NK-92 treated with Interleukin-12 subunit alpha and Interleukin-12 subunit beta, amount 100 ng/mL, for 24 hours (cell line): ENCODE measurements around the gene NTNG1.

Experiments used
- DNase-seq: peaks from one replicate; lab custom pipeline; 2025; lab: John Stamatoyannopoulos, UW

The NTNG1 gene

GRCh38 chr1:107405236-107405635, 264.4 kb downstream of the NTNG1 start:
- no peak for DNase-seq

GRCh38 chr1:107407011-107407410, 266.2 kb downstream of the NTNG1 start:
- DNase-seq = no peak

DNA sequence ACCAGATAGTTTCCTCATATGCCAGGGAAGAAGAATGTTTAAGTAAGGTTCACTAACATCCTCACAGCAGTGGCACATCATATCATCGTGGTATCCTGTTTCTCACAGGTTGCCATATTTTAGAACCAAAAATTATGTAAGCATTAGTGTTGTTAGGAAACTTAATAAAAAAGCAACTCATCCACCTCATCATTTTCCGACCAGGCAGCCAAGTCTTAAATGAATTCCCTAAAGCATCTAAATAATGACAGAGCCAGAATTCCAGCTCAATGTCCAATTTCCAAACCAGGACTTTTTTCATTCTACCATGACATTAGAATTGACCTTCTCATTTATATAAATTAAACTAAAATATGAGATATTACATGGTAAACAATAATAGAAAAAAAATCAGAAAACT, 272.7 kb downstream of the NTNG1 start:
- no peak for DNase-seq

- no peak for DNase-seq
Observed at GRCh38 chr1:107413951-107414350, 273.1 kb downstream of the NTNG1 start.

GRCh38 chr1:107414550-107414949, 273.7 kb downstream of the NTNG1 start:
- no peak for DNase-seq

GRCh38 chr1:107415241-107415640, 274.4 kb downstream of the NTNG1 start:
- DNase-seq = no peak

- DNase-seq = no peak
Observed at GRCh38 chr1:107419003-107419402, 278.2 kb downstream of the NTNG1 start.

DNA sequence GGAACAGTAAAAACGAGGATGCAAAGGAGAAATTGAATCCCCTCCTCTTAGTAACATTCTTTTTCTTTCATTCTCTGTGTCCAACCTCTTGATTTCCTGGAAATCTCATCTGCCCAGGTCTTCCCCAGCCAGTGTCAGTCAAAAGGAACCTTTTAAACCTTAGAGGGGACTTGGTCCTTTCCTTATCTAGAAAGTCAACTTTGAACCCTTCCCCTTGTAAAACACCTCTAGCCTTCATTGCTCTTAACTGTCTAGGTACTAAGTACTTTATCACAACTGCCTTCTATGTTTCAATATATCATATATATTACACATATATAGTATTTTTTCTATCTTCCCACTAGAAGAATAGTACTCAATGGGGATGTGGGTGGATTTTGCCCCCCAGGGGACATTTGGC, 282.1 kb downstream of the NTNG1 start:
- DNase-seq = no peak

- DNase-seq = peak; percentile 6
Observed at GRCh38 chr1:107430540-107431228, 289.8 kb downstream of the NTNG1 start.

- no peak for DNase-seq
Observed at GRCh38 chr1:107432108-107432507, 291.3 kb downstream of the NTNG1 start.

GRCh38 chr1:107433068-107433467, 292.2 kb downstream of the NTNG1 start:
- no peak for DNase-seq

- DNase-seq = no peak
Observed at GRCh38 chr1:107433635-107434360, 293.0 kb downstream of the NTNG1 start.

GRCh38 chr1:107434361-107434693, 293.5 kb downstream of the NTNG1 start:
- no peak for DNase-seq

- DNase-seq = no peak
Observed at GRCh38 chr1:107436552-107437241, 295.9 kb downstream of the NTNG1 start.

GRCh38 chr1:107439567-107439966, 298.7 kb downstream of the NTNG1 start:
- no peak for DNase-seq

GRCh38 chr1:107442551-107442950, 301.7 kb downstream of the NTNG1 start:
- no peak for DNase-seq

DNA sequence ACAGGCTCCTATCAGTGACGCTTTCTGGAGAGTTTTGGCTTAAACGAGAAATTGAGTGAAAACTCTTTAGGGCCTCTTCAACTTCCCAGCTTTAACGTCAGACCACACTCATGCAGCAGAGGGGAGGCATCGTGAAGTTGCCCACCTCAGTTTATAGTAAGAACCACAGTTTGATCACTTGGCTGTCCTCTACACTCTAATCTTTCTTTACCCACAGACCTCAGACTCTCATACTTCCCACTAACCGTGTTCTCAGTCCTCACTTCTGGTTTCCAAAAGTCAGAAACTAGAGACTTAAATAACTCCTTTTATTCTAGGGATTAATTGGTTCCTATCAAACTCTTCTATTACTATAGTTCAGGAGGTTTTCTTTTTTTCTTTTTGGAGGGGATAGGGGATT, 302.2 kb downstream of the NTNG1 start:
- no peak for DNase-seq

GRCh38 chr1:107443860-107444259, 303.0 kb downstream of the NTNG1 start:
- no peak for DNase-seq

GRCh38 chr1:107444302-107444701, 303.5 kb downstream of the NTNG1 start:
- DNase-seq = no peak

GRCh38 chr1:107449326-107449725, 308.5 kb downstream of the NTNG1 start:
- DNase-seq = no peak

DNA sequence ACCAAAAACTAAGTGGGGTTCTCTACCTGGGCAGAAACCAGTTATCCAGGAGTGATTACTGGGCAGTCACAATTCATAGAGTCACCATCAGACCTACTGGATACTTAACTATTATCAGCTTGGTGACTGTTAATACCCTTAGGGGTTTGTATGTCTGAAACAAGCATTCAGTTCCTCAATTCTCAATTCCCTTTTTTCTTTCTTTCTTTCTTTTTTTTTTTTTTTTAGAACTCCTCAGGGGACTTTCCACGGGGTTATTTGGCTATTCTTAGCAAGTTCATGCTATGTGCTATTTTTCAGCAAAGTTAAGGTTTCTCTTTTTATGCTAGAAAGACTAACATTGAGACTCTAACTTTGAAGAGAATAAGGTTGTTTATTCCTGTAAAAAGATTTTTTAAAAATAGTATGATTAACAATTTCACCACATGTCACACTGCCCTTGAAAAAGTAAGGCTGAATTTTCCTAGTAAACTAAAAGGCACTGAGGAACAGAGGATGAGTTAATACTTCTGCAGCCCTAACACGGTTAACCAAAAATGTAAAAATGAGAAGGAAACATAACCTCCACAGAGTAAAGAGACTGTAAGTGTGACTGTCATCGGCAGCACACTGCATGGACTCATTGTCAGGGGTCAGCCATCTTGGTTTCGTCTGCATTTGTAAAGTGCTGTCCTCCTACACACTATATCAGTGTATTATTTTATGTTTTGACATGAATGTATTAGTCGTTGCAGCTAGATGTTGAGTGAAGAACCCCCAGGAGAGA, 310.2 kb downstream of the NTNG1 start:
- no peak for DNase-seq

DNA sequence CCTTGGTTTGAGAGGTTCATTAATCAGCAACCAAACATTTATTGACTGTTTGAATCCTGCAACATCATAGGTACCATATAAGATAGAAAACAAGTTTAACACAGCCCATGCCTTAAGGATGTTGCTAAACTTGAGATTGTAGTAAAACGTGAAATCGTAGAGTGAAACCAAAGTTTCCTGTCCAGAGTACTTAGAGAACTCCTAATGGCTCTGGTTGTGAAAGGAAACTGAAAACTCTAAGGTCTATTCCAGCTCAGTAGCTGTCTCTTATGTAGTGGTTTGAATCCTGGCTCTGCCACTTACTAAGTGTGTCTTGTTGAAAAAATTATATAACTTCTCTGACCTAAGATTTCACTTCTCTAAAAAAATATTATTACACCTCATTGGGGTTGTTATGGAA, 310.9 kb downstream of the NTNG1 start:
- DNase-seq = no peak

DNA sequence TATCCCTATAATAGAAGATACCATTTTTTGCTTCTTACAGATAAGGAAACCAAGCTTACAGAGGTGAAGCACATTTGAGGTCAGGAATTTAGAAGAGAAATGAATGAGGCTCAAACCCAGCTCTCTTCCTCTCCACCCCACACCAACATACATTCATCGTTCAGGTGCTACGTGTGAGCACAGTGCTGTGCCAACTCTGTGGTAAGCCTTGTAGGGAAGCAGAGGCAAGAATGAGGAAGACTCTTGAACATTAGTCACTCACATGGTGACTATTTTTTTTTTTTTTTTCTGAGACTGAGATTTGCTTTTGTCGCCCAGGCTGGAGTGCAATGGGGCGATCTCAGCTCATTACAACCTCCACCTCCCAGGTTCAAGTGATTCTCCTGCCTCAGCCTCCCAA, 314.0 kb downstream of the NTNG1 start:
- no peak for DNase-seq
